DMS53 (cell line): Measurements from ENCODE around the gene UVRAG.

ENCODE experiments used
- DNase-seq: peaks from one replicate; lab custom pipeline; 2025; lab: John Stamatoyannopoulos, UW

The UVRAG gene

DNA sequence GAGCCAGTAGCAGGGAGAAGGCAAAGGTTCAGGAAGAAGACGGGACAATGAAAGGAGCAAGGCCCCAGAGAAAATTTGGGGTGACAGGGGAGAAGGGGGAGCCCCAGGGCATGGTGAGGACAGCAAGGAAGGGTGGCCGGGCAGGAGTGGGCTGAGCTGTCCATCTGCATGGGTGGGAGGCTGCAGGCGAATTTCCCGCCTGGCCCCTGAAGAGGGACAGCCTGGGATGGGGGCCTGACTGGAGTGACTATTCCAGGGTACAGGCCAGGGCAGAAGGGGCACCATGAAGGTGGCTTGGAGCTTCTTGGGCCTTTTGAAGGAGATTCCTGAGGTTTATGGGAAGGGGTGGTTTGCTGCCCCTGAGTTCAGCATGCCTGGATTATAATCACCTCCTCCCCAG is 335.1 kb downstream of the UVRAG start:
- DNase-seq, result no peak

DNA sequence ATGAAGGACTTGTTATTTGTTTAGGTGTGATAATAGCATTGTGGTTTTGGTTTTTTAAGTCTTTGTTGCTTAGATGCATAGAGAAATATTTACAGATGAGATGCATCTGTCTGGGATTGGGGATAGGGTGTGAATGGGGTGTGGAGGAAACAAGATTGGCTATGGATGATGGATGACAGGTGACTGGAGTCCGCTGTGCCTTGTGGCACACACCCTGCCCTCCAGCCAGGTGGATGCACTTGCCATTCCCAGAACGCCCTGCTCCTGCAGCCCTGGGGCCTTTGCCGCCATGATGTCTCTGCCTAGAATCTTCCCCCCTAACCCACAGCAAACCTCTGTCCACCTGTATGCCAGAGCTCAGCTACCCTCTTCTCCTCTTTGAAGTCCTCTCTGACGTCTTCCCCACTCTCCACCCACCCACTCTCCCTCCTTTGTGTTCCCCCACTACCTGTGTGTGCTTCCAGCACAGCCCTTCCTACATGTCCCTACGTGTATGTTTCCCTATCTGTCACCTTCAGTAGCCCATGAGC is 336.6 kb downstream of the UVRAG start:
- peak; percentile 53 for DNase-seq

DNA sequence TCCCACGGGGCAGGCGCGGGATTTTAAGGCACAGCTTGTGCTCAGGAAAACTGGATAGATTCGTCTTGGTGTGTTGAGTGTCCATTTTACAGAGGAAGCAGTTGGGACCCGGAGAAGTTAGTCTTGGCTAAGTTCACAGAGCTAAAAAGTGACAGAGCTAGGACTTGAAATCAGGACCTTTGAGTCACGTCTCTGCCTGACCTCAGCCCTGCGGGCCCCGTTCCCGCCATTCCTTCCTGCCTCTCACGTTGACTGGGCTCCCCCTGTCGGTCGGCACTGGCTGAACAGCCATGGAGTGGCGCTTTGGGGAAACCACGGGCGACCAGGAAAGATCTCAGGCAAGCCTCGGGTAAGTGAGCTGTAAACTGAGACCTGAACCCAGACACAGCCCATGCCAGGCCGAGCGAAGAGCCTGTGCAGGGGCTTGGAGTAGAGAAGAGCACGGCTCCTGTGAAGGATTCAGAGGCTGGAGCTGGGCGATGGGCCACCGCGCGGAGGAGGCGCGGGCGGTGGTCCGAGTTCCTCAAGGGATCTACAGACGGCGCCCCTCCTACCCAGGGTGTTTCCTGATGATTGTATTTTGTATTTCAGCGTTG is 337.2 kb downstream of the UVRAG start:
- peak; percentile 96 for DNase-seq

- peak; percentile 49 for DNase-seq
Measured at GRCh38 chr11:76152741-76153570, 337.9 kb downstream of the UVRAG start.

DNA sequence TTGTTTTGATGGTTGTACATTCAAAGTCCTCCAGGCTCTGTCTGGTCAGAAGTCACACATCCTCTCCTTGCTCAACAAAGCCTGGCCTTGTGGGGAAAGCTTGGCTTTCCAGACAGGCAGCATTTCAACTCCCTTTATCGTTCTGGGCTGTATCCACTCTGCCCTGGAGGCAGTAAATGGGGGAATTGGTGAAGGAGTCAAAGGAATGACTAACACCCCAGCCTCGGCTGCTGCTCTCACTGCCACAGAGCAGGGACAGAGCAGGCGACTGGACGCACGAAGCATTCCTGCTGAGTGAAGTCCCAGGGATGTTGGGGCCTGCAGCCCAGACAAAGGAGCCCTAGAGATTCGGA is 338.5 kb downstream of the UVRAG start:
- DNase-seq, result no peak

GRCh38 chr11:76155500-76156227 is 340.7 kb downstream of the UVRAG start:
- DNase-seq, result no peak

DNA sequence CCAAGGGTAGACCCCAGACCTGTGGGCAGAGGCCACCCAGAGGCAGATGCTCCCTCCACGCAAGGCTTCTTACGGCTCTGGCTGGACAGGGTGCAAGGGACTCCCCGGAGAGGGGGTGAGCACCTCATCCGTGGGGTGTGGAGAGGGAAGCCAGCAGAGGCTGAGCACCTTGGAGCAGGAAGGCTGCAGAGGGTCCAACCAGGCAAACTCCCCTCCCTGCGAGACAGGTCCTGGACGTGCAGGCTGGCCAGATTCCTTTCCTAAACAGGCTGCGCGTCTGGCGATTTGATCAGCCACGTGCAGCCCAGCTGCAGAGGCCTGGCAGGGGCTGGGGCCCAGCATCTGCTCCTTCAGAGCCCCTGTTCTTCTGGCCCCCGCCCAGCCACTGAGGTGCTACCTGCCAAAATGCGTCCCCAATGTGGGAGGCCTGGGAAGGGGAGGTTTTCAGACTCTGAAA is 342.0 kb downstream of the UVRAG start:
- DNase-seq, result no peak

DNA sequence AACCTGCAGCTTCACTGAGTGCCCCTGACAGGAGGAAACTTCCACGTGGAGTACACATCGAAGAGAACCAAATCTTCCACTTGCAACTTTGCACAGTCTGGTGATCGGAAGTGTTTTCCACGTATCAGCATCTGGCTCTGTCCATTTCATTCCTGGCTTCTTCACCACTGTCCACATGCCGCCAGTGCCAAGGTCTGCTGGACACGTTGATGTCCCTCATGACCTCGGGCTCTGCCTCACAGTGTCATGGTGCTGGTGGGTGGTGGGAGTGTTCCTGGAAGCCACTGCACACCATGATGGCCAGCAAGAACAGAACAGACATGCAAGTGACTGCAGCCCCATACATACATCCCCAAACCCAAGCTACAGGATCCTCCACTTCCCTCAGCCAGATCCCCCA is 342.9 kb downstream of the UVRAG start:
- DNase-seq, result no peak

DNA sequence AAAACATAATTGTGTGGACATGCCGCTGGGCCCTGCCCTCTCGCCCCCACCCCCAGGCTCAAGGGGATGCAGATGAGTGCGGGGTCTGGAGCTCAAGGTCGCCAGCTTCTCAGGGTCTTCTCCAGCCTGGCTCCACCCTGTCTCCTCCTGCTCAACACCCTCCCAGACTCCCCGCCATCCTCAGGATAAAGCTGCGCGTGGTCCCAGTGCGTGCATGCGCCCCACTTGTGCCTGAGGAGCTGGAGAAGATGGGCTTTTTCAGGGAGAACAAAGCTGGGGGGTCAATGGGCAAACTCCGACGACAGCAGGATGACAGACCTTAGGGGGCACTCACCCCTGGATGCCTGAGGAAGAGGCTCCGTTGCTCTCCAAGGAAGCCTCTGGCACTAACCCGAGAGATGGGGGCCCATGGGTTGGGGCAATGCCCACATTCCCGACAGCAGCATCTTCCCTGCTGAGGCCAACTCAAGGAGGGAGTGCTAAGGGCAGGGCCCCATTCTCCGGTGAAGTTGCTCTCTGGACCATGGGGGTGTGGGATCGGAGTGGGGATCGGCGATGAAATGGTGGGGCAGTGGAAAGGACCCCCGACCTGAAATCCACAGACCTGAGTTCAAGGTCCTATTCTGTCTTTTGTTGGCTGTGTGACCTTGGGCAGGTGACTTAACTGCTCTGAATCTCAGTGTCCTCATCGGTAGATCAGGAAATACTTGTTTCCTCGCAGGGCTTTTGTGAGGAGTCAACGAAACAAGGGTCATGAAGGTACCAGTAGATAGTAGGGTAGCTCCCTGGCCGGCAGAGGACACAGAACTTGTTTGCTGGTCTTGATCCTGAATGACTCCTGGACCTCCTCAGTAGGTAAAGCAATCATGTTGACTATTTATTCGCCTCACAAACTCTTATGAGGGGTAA is 343.6 kb downstream of the UVRAG start:
- no peak for DNase-seq

- no peak for DNase-seq
Measured at GRCh38 chr11:76159303-76159937, 344.4 kb downstream of the UVRAG start.

GRCh38 chr11:76159983-76160661 is 345.1 kb downstream of the UVRAG start:
- no peak for DNase-seq

- no peak for DNase-seq
Measured at GRCh38 chr11:76160856-76161255, 345.8 kb downstream of the UVRAG start.

- peak; percentile 41 for DNase-seq
Measured at GRCh38 chr11:76161261-76161961, 346.4 kb downstream of the UVRAG start.

DNA sequence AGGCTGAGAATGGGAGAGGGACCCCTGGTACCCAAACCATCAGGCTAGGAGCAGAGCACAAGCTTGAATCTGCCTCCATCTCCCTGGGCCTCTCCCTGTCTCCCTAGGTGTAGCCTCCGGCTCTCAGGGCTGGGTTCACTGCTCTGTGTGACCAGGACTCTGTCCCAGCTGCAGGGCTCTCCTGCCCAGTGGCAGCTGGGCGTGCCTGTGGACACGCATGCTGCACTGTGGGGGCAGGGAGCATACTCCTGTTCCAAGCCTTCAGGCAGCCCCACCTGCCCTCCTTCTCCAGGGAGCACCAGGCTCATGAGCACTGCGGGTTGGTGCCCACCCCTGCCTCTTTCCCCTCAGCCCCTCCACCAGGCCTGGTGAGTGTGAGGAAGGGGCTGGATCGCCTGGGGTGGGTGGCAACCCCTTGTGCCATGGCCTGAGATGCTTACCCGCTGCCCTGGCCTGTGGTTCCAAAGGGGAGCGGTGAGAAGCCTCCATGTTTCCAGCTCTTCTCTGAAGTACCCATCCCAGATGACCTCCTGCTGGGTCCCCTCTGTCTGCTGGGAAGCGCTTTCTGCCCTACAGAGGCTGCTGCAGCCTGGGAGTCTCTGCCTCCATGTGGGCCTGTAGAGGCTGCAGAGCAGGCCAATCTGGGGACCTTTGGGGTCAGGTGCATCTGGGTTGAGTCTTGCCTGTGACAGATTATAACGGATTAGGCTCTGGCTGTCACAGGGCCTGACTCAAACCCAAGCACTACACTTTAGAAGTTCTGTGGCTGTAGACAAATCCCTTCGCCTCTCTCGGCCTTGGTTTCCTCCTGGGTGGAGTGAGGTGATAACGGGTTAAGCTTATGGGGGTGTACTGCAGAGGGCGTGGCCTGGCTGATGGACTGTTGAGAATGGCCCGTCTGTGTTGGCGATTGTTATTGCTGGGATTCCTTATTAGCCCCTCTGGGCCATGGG is 347.6 kb downstream of the UVRAG start:
- peak; percentile 53 for DNase-seq

- no peak for DNase-seq
Measured at GRCh38 chr11:76163289-76163880, 348.4 kb downstream of the UVRAG start.

DNA sequence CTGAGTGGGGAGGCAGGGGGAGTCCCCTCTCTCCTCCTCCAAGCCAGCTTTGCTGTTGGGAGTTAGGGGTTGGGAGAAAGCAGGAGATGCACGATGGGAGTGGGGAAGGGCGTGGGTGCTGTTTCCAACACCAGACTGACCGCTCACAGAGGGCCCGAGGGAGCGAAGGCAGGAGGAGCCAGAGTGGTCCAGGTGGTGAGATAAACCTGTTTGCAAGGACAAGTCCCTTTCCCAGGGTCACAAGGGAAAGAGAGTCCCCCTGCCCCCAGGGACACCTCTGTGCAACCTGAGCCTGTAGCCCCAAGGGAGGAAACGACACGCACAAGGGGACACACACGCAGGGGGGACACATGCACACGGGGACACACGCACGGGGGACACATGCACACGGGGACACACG is 349.1 kb downstream of the UVRAG start:
- no peak for DNase-seq

DNA sequence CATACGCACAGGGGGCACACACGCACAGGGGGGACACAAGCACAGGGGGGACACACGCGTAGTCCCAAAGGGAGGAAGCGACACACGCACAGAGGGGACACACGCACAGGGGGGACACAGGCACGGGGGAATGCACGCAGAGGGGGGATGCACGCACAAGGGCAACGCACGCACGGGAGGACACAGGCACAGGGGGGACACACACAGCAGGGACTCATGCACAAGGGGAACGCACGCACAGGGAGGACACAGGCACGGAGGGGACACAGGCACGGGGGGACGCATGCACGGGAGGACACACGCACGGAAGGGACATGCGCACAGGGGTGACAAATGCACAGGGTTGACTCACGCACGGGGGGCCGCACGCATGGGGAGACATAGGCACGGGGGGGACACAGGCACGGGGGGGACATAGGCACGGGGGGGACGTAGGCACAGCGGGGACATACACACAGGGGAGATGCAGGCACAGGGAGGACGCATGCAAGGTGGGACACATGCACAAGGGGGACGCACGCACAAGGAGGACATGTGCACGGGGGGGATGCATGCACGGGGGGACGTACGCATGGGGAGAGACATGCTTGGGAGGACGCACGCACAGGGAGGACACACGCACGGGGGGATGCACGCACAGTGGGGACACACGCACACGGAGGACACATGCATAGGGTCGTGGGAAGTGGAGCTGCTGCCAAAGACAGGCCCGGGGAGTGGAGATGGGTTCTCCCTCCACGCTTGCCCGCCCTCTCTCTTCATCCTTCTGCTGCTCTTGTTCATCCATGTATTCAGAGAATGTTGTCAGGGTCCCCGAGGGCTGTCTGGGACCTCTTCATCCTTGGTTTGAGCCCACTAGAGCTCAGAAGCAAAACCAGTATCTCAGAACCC is 350.1 kb downstream of the UVRAG start:
- DNase-seq, result no peak
